ENCODE measurements around the gene CD207. TPM values are rescaled to one million over a fixed set of nuclear protein-coding genes. Genes with fewer than 3 reads are reported as not detected.
"Not testable (repeated sequence)": the region's sequence is repeated elsewhere in the genome, so short reads cannot be mapped to it uniquely, and the experiment has no call there.

Gene CD207
- total RNA-seq, 2 donors from 2014 or later: not detected

- TF ChIP-seq, protein P1, sequence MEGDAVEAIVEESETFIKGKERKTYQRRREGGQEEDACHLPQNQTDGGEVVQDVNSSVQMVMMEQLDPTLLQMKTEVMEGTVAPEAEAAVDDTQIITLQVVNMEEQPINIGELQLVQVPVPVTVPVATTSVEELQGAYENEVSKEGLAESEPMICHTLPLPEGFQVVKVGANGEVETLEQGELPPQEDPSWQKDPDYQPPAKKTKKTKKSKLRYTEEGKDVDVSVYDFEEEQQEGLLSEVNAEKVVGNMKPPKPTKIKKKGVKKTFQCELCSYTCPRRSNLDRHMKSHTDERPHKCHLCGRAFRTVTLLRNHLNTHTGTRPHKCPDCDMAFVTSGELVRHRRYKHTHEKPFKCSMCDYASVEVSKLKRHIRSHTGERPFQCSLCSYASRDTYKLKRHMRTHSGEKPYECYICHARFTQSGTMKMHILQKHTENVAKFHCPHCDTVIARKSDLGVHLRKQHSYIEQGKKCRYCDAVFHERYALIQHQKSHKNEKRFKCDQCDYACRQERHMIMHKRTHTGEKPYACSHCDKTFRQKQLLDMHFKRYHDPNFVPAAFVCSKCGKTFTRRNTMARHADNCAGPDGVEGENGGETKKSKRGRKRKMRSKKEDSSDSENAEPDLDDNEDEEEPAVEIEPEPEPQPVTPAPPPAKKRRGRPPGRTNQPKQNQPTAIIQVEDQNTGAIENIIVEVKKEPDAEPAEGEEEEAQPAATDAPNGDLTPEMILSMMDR (IDR thresholded peaks at IDR 0.05): no peak
- Histone ChIP-seq H3K27ac (no peak overlapping the region), H3K36me3 (no peaks in the 10 kb centered on the region), H3K4me3 (no peak overlapping the region), H3K9me3 (peaks cover 0 to 6% of the 10 kb centered on the region in 2 donors), H3K27me3 (no peaks in the 10 kb centered on the region), H3K4me1 (no peaks in the 10 kb centered on the region)
- no peak for DNase-seq (ENCODE audit: low spot score)
These were observed 35.9 kb downstream of the CD207 start for GRCh38 chr2:70799706-70800105.

- not testable (repeated sequence) for H3K4me3 ChIP-seq; H3K27ac ChIP-seq; H3K9me3 ChIP-seq; H3K36me3 ChIP-seq; DNase-seq (ENCODE audit: low spot score); H3K4me1 ChIP-seq; H3K27me3 ChIP-seq
These were observed 37.6 kb downstream of the CD207 start for GRCh38 chr2:70797996-70798395.

DNA sequence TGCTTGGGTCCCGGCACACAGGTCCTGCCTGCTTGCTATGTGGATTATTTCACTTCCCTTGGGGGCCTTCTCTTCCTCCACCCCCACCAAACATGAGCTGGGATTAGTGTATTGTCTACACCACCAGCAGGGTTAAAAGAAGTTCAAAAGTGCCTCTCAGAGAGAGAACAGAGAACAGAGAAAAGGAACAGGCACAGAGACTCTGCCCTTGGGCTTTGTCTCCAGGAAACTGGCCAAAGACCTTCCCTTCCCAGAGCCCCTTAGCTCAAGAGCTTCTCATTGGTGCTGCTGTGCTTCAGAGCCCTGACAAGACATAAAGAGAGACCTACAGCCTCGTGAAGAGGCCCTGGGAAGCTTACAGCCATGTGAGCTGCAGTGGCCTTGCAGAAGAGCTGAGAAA, 38.1 kb downstream of the CD207 start:
- Histone ChIP-seq H3K27ac (no peak overlapping the region), H3K36me3 (no peaks in the 10 kb centered on the region), H3K27me3 (no peaks in the 10 kb centered on the region), H3K9me3 (peaks cover 0 to 6% of the 10 kb centered on the region in 2 donors), H3K4me3 (no peak overlapping the region), H3K4me1 (no peaks in the 10 kb centered on the region)
- no peak for DNase-seq (ENCODE audit: low spot score)
- TF ChIP-seq, protein P1 (IDR thresholded peaks at IDR 0.05): no peak

- TF ChIP-seq, protein P1 (IDR thresholded peaks at IDR 0.05): no peak
- no peaks in the 10 kb centered on the region for H3K36me3 ChIP-seq
- DNase-seq (ENCODE audit: low spot score): no peak
- no peaks in the 10 kb centered on the region for H3K4me1 ChIP-seq
- no peak overlapping the region for H3K27ac ChIP-seq
- no peaks in the 10 kb centered on the region for H3K27me3 ChIP-seq
- no peak overlapping the region for H3K4me3 ChIP-seq
- H3K9me3 ChIP-seq: peaks cover 0 to 6% of the 10 kb centered on the region in 2 donors
These were observed 39.4 kb downstream of the CD207 start for GRCh38 chr2:70796262-70796661.

GRCh38 chr2:70795164-70795995, 40.2 kb downstream of the CD207 start:
- TF ChIP-seq, protein P1 (IDR thresholded peaks at IDR 0.05): no peak
- Histone ChIP-seq H3K9me3 (peaks cover 0 to 6% of the 10 kb centered on the region in 2 donors), H3K4me1 (peaks cover 0 to 3% of the 10 kb centered on the region in 2 donors), H3K27ac (no peak overlapping the region), H3K27me3 (peaks cover 0 to 4% of the 10 kb centered on the region in 2 donors), H3K36me3 (no peaks in the 10 kb centered on the region), H3K4me3 (no peak overlapping the region)
- no peak for DNase-seq (ENCODE audit: low spot score)

DNA sequence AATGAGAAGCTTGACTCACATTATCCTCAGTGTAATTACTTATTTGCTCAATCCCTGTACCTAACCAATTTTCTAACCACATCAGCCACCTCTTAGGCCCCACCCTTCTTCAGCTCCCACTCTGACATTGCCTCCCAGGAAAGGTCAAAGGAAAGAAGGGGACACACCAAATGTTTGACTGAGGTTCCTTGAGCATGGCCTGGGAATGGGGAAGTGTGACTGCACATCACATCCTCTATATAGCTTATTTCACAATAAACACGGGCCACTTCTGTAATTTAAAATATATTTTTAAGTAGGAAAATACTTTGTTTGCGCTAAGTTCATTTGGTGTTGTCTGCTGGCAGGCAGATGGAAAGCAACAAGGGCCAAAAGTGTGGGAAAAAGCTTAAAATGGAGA, 42.2 kb downstream of the CD207 start:
- no peak for DNase-seq (ENCODE audit: low spot score)
- H3K27me3 ChIP-seq: peaks cover 0 to 12% of the 10 kb centered on the region in 2 donors
- TF ChIP-seq, protein P1 (IDR thresholded peaks at IDR 0.05): no peak
- H3K4me1 ChIP-seq: peaks cover 0 to 14% of the 10 kb centered on the region in 2 donors
- H3K27ac ChIP-seq: no peak overlapping the region
- H3K9me3 ChIP-seq: no peaks in the 10 kb centered on the region
- H3K36me3 ChIP-seq: no peaks in the 10 kb centered on the region
- H3K4me3 ChIP-seq: no peak overlapping the region

Data from right atrium auricular region (tissue), 2 donors.